Liver (tissue), 9 donors: ENCODE measurements around the gene SMTNL2. TPM values are rescaled to one million over a fixed set of nuclear protein-coding genes. Genes with fewer than 3 reads are reported as not detected.

Experiments used
- DNase-seq: peaks from one replicate; pipeline ENCODE4 v3.0.0-alpha.2; 2017; ENCODE audit warnings: low spot score
- H3K27ac ChIP-seq, 2 donors: one replicate each; pipeline ENCODE4 v1.7.0; 2013; ENCODE audit warnings: inconsistent platforms in 2 of 2, low read length in 2 of 2, control low read depth in 1 of 2, low read depth in 1 of 2, mild to moderate bottlenecking in 1 of 2
- H3K27me3 ChIP-seq, 4 donors: one replicate each; pipeline versions ENCODE4 v1.6.1 to v1.7.0; 2013; ENCODE audit warnings: low read length in 3 of 4, inconsistent platforms in 1 of 4, mild to moderate bottlenecking in 1 of 4, moderate library complexity in 1 of 4; ENCODE audit not compliant: control insufficient read depth in 4 of 4, insufficient read depth in 4 of 4
- H3K36me3 ChIP-seq, 4 donors: one replicate each; pipeline versions ENCODE4 v1.6.1 to v1.7.0; 2013; ENCODE audit warnings: low read length in 3 of 4, mild to moderate bottlenecking in 3 of 4, low read depth in 1 of 4, moderate library complexity in 1 of 4; ENCODE audit not compliant: control insufficient read depth in 4 of 4, insufficient read depth in 3 of 4
- H3K4me1 ChIP-seq, 4 donors: one replicate each; pipeline versions ENCODE4 v1.6.1 to v1.7.0; 2013; ENCODE audit warnings: low read length in 3 of 4, mild to moderate bottlenecking in 3 of 4, moderate library complexity in 1 of 4; ENCODE audit not compliant: control insufficient read depth in 4 of 4, insufficient read depth in 4 of 4
- H3K4me3 ChIP-seq, 3 donors: one replicate each; pipeline versions ENCODE4 v1.6.1 to v1.7.0; 2013; ENCODE audit warnings: low read length in 3 of 3, control low read depth in 1 of 3, low read depth in 1 of 3, mild to moderate bottlenecking in 1 of 3
- H3K9ac ChIP-seq, 2 donors: one replicate each; pipeline ENCODE4 v1.7.0; 2013; ENCODE audit warnings: low read length in 2 of 2, mild to moderate bottlenecking in 2 of 2, moderate library complexity in 2 of 2, control low read depth in 1 of 2, low read depth in 1 of 2
- H3K9me3 ChIP-seq, 4 donors: one replicate each; pipeline versions ENCODE4 v1.6.1 to v1.7.0; 2013; ENCODE audit warnings: low read length in 3 of 4; ENCODE audit not compliant: control insufficient read depth in 4 of 4
- ATF3 ChIP-seq: IDR thresholded peaks from 2 replicates; pipeline ENCODE4 v1.6.1; 2016; ENCODE audit warnings: antibody characterized with exemption
- EGR1 ChIP-seq, 2 donors: IDR thresholded peaks; 2 replicates each; pipeline ENCODE4 v1.6.1; 2016 to 2018; ENCODE audit warnings: antibody characterized with exemption in 2 of 2, low read depth in 2 of 2
- FOXA1 ChIP-seq: IDR thresholded peaks from 2 replicates; pipeline ENCODE4 v1.6.1; 2016; ENCODE audit warnings: antibody characterized with exemption
- FOXA2 ChIP-seq: IDR thresholded peaks from 2 replicates; pipeline ENCODE4 v1.6.1; 2016; ENCODE audit warnings: antibody characterized with exemption
- GABPA ChIP-seq, 2 donors: IDR thresholded peaks in 1 of 2; conservative IDR thresholded peaks in 1 of 2; 2 replicates each; pipeline ENCODE4 v1.6.1; 2016; ENCODE audit warnings: antibody characterized with exemption in 2 of 2, mild to moderate bottlenecking in 1 of 2, moderate library complexity in 1 of 2
- HNF4A ChIP-seq, 2 donors: conservative IDR thresholded peaks; 2 replicates each; pipeline ENCODE4 v1.6.1; 2016; ENCODE audit warnings: antibody characterized with exemption in 2 of 2, mild to moderate bottlenecking in 2 of 2
- HNF4G ChIP-seq: IDR thresholded peaks from 2 replicates; pipeline ENCODE4 v1.6.1; 2016; ENCODE audit warnings: antibody characterized with exemption
- JUND ChIP-seq, 2 donors: IDR thresholded peaks; 2 replicates each; pipeline ENCODE4 v1.6.1; 2016; ENCODE audit warnings: antibody characterized with exemption in 2 of 2
- MAX ChIP-seq: IDR thresholded peaks from 2 replicates; pipeline ENCODE4 v1.6.1; 2016; ENCODE audit warnings: antibody characterized with exemption
- NR2F2 ChIP-seq: IDR thresholded peaks from 2 replicates; pipeline ENCODE4 v1.6.1; 2016; ENCODE audit warnings: antibody characterized with exemption
- RAD21 ChIP-seq, 2 donors: IDR thresholded peaks; 2 replicates each; pipeline ENCODE4 v1.6.1; 2016; ENCODE audit warnings: antibody characterized with exemption in 2 of 2, mild to moderate bottlenecking in 2 of 2
- REST ChIP-seq: IDR thresholded peaks from 2 replicates; pipeline ENCODE4 v1.6.1; 2016; ENCODE audit warnings: antibody characterized with exemption, mild to moderate bottlenecking
- RXRA ChIP-seq, 2 donors: IDR thresholded peaks; 2 replicates each; pipeline ENCODE4 v1.6.1; 2017 to 2018; ENCODE audit warnings: antibody characterized with exemption in 2 of 2, mild to moderate bottlenecking in 1 of 2
- SP1 ChIP-seq: IDR thresholded peaks from 2 replicates; pipeline ENCODE4 v1.6.1; 2018; ENCODE audit warnings: antibody characterized with exemption, mild to moderate bottlenecking
- TAF1 ChIP-seq: conservative IDR thresholded peaks from 2 replicates; pipeline ENCODE4 v1.6.1; 2016; ENCODE audit warnings: antibody characterized with exemption, mild to moderate bottlenecking
- YY1 ChIP-seq: IDR thresholded peaks from 2 replicates; pipeline ENCODE4 v1.6.1; 2016; ENCODE audit warnings: antibody characterized with exemption, mild to moderate bottlenecking
- ZBTB33 ChIP-seq: IDR thresholded peaks from 2 replicates; pipeline ENCODE4 v1.6.1; 2016; ENCODE audit warnings: antibody characterized with exemption
- WGBS: extraction: QIAGEN DNeasy Blood & Tissue Kit; methylation state at CpG from one replicate; pipeline ENCODE4 v1.1.7; 2013; 5-methylcytosine and 5-hydroxymethylcytosine counted together
- polyA plus RNA-seq, 2 donors: library from polyadenylated mRNA; stranded (reverse) in 1 of 2; unstranded in 1 of 2; fragments of 200-250 nt in 1 of 2; fragments of >200 nt in 1 of 2; fragmentation: Nextera tagmentation in 1 of 2; extraction: Ambion mirVana in 1 of 2; gene quantifications; one replicate each; pipeline versions ENCODE4 v1.2.1 to v1.2.3, GENCODE V29; 2013 to 2015
- total RNA-seq, 2 donors: library from RNA; depleted of rRNA; stranded (reverse); fragments of >200 nt; gene quantifications; one replicate each; pipeline ENCODE4 v1.2.3, GENCODE V29; 2014
- donor health status: healthy.
- donor health status: healthy.
- donor health status: healthy.
- donor health status: healthy.
- donor health status: healthy.

SMTNL2 gene
- total and polyA plus RNA-seq, 4 donors: 0.13 to 0.29 TPM; not detected in 2

GRCh38 chr17:4542003-4542725, 42.2 kb upstream of the SMTNL2 start (continued):
- TF ChIP-seq ZBTB33 (no peak), HNF4A (conservative IDR thresholded peaks at IDR 0.05) (no peak), HNF4G (no peak), FOXA2 (no peak), MAX (no peak), YY1 (no peak), ATF3 (no peak), EGR1 (IDR thresholded peaks at IDR 0.05; ENCODE audit: low read depth in 2 of 2) (no peak), SP1 (no peak), JUND (IDR thresholded peaks at IDR 0.05) (no peak), FOXA1 (no peak)

- no peak overlapping the region for H3K4me3 ChIP-seq
- 95% methylated on average over 19 of the region's 19 CpGs for WGBS
- peaks cover 0 to 5% (median 0%) of the 10 kb centered on the region in 4 donors for H3K4me1 ChIP-seq
- H3K27me3 ChIP-seq: no peaks in the 10 kb centered on the region
- no peak overlapping the region for H3K9ac ChIP-seq
- no peak for TF ChIP-seq GABPA (IDR thresholded peaks at IDR 0.05 in 1 of 2, conservative IDR thresholded peaks at IDR 0.05 in 1 of 2)
- peaks cover 16 to 76% (median 28%) of the 10 kb centered on the region in 4 donors for H3K36me3 ChIP-seq
- H3K27ac ChIP-seq: no peak overlapping the region
- no peak for DNase-seq
- no peaks in the 10 kb centered on the region for H3K9me3 ChIP-seq
Measured at GRCh38 chr17:4542726-4543191, 41.6 kb upstream of the SMTNL2 start.

GRCh38 chr17:4543557-4544026, 40.7 kb upstream of the SMTNL2 start:
- Histone ChIP-seq H3K27ac (no peak overlapping the region), H3K4me3 (no peak overlapping the region), H3K9ac (no peak overlapping the region), H3K4me1 (peaks cover 0 to 4% (median 0%) of the 10 kb centered on the region in 4 donors), H3K27me3 (no peaks in the 10 kb centered on the region), H3K36me3 (peaks cover 22 to 77% (median 31%) of the 10 kb centered on the region in 4 donors), H3K9me3 (no peaks in the 10 kb centered on the region)
- DNase-seq: no peak
- 88% methylated on average over 19 of the region's 19 CpGs for WGBS
- no peak for TF ChIP-seq RAD21 (IDR thresholded peaks at IDR 0.05)
- TF ChIP-seq EGR1 (IDR thresholded peaks at IDR 0.05; ENCODE audit: low read depth in 2 of 2): no peak
- no peak for TF ChIP-seq MAX
- no peak for TF ChIP-seq TAF1
- no peak for TF ChIP-seq NR2F2
- no peak for TF ChIP-seq FOXA2
- TF ChIP-seq RXRA (IDR thresholded peaks at IDR 0.05): no peak
- TF ChIP-seq JUND (IDR thresholded peaks at IDR 0.05): no peak
- no peak for TF ChIP-seq REST
- TF ChIP-seq HNF4G: no peak
- TF ChIP-seq GABPA (IDR thresholded peaks at IDR 0.05 in 1 of 2, conservative IDR thresholded peaks at IDR 0.05 in 1 of 2): no peak
- no peak for TF ChIP-seq FOXA1
- TF ChIP-seq YY1: no peak
- no peak for TF ChIP-seq ZBTB33
